Caco-2 (cell line): ENCODE results near the gene RIOX2. TPM values are rescaled to one million over a fixed set of nuclear protein-coding genes. Genes with fewer than 3 reads are reported as not detected.

Experiments
- BruUV-seq: library from RNA; stranded (reverse); fragments of 400-500 nt; replicated peaks from 2 replicates; lab custom pipeline; 2021; lab: Mats Ljungman, UMichigan
- CTCF ChIA-PET: fragments of 300-600 bp; sonication (Branson Sonifier 250); formaldehyde crosslinking; loops from one replicate; lab custom pipeline; 2022; ENCODE audit warnings: antibody characterized with exemption; lab: Charles Lee
- POLR2A ChIA-PET: fragments of 300-600 bp; sonication (Branson Sonifier 250); formaldehyde crosslinking; loops from one replicate; lab custom pipeline; 2022; ENCODE audit warnings: antibody characterized with exemption; lab: Charles Lee
- DNase-seq, 2 experiments: peaks; one replicate each; pipeline versions ENCODE4 v3.0.0 to v3.0.0-alpha.2; 2020 to 2022
- H3K27me3 ChIP-seq: replicated peaks from 2 replicates; pipeline ENCODE4 v1.6.0; 2011; ENCODE audit warnings: low read length; ENCODE audit not compliant: control insufficient read depth, insufficient read depth
- H3K36me3 ChIP-seq: 2 replicates; pipeline ENCODE4 v1.5.1; 2011; ENCODE audit warnings: low read length; ENCODE audit not compliant: control insufficient read depth, insufficient read depth
- H3K4me1 ChIP-seq: fragments of 250-450 bp; sonication (Bioruptor Pico); 2 replicates; pipeline ENCODE4 v1.5.1; 2020; ENCODE audit warnings: mild to moderate bottlenecking
- H3K4me3 ChIP-seq: 2 replicates; pipeline ENCODE4 v1.5.1; 2011; ENCODE audit warnings: low read depth, mild to moderate bottlenecking, control low read depth, low read length
- H3K9me3 ChIP-seq: fragments of 250-450 bp; sonication (Bioruptor Pico); 2 replicates; pipeline ENCODE4 v1.5.1; 2020; ENCODE audit warnings: mild to moderate bottlenecking, moderate library complexity
- H3K27ac Mint-ChIP-seq: one replicate; pipeline ENCODE4 v1.8.0; 2022; ENCODE audit warnings: mixed read lengths; ENCODE audit not compliant: unreplicated experiment
- H3K27me3 Mint-ChIP-seq: one replicate; pipeline ENCODE4 v1.8.0; 2022; ENCODE audit warnings: mixed read lengths; ENCODE audit not compliant: insufficient read depth, unreplicated experiment
- H3K36me3 Mint-ChIP-seq: one replicate; pipeline ENCODE4 v1.8.0; 2022; ENCODE audit warnings: mild to moderate bottlenecking, mixed read lengths; ENCODE audit not compliant: insufficient read depth, unreplicated experiment
- H3K4me1 Mint-ChIP-seq: one replicate; pipeline ENCODE4 v1.8.0; 2022; ENCODE audit warnings: low read depth, mixed read lengths; ENCODE audit not compliant: unreplicated experiment
- H3K4me3 Mint-ChIP-seq: one replicate; pipeline ENCODE4 v1.8.0; 2022; ENCODE audit warnings: mild to moderate bottlenecking, moderate library complexity, mixed read lengths; ENCODE audit not compliant: unreplicated experiment
- H3K9me3 Mint-ChIP-seq: one replicate; pipeline ENCODE4 v1.8.0; 2022; ENCODE audit warnings: mixed read lengths; ENCODE audit not compliant: unreplicated experiment
- intact Hi-C: fragments of 100-400 bp; cut with micrococcal nuclease; formaldehyde crosslinking; loops from one replicate; pipeline ENCODE4 v1.10.0; 2022; ENCODE audit not compliant: unreplicated experiment
- total RNA-seq: library from RNA; stranded (reverse); gene quantifications from 2 replicates; pipeline ENCODE4 v1.2.3, GENCODE V29; 2022
- TF ChIP-seq, protein P1 (sequence below), 2 experiments: fragments of 200-600 bp in 1 of 2; IDR thresholded peaks; 1 replicate in 1 of 2; 2 replicates in 1 of 2; pipeline versions ENCODE4 v1.5.1 to v1.8.0; 2011 to 2022; ENCODE audit warnings: antibody characterized with exemption in 1 of 2, control low read depth in 1 of 2, inconsistent platforms in 1 of 2, low read depth in 1 of 2, low read length in 1 of 2, mild to moderate bottlenecking in 1 of 2, moderate library complexity in 1 of 2; ENCODE audit not compliant: insufficient read depth in 1 of 2, severe bottlenecking in 1 of 2, unreplicated experiment in 1 of 2

Gene RIOX2
- total RNA-seq, 1 experiment from 2014 or later = 25.0 TPM

DNA sequence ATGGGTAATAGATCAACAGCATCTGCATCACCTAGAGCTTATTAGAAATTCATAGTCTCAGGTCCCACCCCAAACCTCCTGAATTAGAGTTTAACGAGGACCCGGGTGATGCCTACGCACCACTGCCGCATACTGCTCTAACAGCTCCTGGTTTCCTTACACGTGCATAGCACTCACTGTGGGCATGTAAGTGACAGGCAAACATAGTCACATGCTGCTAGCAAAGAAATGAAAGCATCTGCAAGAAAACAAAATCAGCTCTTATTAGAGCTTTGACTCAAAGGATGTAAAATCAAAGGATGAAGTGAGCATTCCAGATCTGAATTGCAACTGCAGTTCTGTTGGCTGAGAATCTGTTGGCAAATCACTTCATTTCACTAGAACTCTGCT, 19.1 kb upstream of the RIOX2 start:
- H3K36me3 Mint-ChIP-seq = no peaks in the 10 kb centered on the region

DNA sequence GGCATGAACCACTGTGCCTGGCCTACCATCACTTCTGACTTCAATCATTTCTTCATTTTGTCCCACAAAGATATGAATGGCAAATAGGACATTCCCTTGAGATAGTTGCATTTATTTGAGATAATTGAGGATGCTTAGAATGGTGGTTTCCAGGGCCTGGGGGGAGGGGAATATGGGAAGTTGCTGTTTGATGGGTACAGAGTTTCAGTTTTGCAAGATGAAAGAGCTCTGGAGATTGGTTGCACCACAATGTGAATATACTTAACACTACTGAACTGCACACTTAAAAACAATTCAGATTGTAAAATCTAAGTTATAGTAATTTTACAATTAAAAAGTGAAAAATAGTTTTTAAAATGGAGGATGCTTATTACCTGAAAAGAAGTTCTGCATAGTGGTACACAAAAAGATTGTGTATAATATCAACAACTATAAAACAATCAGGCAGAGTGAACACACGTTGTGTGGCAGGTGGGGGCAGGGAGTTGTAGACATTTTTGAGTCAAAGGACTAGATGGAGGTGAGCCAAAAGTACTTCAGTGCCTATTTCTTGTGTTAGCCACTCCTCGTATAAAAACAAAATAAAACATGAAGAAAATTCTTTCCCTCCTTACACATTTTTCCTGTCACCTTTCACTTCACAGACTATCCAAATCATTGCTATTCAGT, 18.5 kb upstream of the RIOX2 start:
- POLR2A ChIA-PET = no interaction called here
- Mint-ChIP-seq H3K4me3 (no peak overlapping the region), H3K27ac (no peak overlapping the region), H3K9me3 (peaks cover 9% of the 10 kb centered on the region), H3K4me1 (no peaks in the 10 kb centered on the region), H3K27me3 (no peaks in the 10 kb centered on the region), H3K36me3 (no peaks in the 10 kb centered on the region)
- CTCF ChIA-PET = no interaction called here
- 0 out of 2 replicates have a peak, but pooled peaks cover 9% of the 10 kb centered on the region for H3K4me1 ChIP-seq
- H3K4me3 ChIP-seq = no peak overlapping the region
- DNase-seq = no peak
- intact Hi-C loops = no loop called here
- no TSS peak for BruUV-seq
- TF ChIP-seq, protein P1, sequence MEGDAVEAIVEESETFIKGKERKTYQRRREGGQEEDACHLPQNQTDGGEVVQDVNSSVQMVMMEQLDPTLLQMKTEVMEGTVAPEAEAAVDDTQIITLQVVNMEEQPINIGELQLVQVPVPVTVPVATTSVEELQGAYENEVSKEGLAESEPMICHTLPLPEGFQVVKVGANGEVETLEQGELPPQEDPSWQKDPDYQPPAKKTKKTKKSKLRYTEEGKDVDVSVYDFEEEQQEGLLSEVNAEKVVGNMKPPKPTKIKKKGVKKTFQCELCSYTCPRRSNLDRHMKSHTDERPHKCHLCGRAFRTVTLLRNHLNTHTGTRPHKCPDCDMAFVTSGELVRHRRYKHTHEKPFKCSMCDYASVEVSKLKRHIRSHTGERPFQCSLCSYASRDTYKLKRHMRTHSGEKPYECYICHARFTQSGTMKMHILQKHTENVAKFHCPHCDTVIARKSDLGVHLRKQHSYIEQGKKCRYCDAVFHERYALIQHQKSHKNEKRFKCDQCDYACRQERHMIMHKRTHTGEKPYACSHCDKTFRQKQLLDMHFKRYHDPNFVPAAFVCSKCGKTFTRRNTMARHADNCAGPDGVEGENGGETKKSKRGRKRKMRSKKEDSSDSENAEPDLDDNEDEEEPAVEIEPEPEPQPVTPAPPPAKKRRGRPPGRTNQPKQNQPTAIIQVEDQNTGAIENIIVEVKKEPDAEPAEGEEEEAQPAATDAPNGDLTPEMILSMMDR (IDR thresholded peaks at IDR 0.05; ENCODE audit: insufficient read depth in 1 of 2, low read depth in 1 of 2, low read length in 1 of 2, severe bottlenecking in 1 of 2, unreplicated experiment in 1 of 2) = no peak
- H3K36me3 ChIP-seq = no peaks in the 10 kb centered on the region
- no peaks in the 10 kb centered on the region for H3K9me3 ChIP-seq
- H3K27me3 ChIP-seq = no peaks in the 10 kb centered on the region

More for the DNA sequence above, 19.1 kb upstream of the RIOX2 start:
- H3K4me1 Mint-ChIP-seq = no peaks in the 10 kb centered on the region
- intact Hi-C loops = no loop called here
- ChIA-PET CTCF (no interaction called here), POLR2A (no interaction called here)
- peaks cover 9% of the 10 kb centered on the region for H3K9me3 Mint-ChIP-seq
- Histone ChIP-seq H3K27me3 (no peaks in the 10 kb centered on the region), H3K4me1 (0 out of 2 replicates have a peak, but pooled peaks cover 9% of the 10 kb centered on the region), H3K4me3 (no peak overlapping the region), H3K9me3 (no peaks in the 10 kb centered on the region), H3K36me3 (no peaks in the 10 kb centered on the region)
- no peak overlapping the region for H3K4me3 Mint-ChIP-seq
- BruUV-seq = no TSS peak
- DNase-seq = no peak
- TF ChIP-seq, protein P1 (IDR thresholded peaks at IDR 0.05; ENCODE audit: insufficient read depth in 1 of 2, low read depth in 1 of 2, low read length in 1 of 2, severe bottlenecking in 1 of 2, unreplicated experiment in 1 of 2) = no peak
- H3K27me3 Mint-ChIP-seq = no peaks in the 10 kb centered on the region
- H3K27ac Mint-ChIP-seq = no peak overlapping the region

DNA sequence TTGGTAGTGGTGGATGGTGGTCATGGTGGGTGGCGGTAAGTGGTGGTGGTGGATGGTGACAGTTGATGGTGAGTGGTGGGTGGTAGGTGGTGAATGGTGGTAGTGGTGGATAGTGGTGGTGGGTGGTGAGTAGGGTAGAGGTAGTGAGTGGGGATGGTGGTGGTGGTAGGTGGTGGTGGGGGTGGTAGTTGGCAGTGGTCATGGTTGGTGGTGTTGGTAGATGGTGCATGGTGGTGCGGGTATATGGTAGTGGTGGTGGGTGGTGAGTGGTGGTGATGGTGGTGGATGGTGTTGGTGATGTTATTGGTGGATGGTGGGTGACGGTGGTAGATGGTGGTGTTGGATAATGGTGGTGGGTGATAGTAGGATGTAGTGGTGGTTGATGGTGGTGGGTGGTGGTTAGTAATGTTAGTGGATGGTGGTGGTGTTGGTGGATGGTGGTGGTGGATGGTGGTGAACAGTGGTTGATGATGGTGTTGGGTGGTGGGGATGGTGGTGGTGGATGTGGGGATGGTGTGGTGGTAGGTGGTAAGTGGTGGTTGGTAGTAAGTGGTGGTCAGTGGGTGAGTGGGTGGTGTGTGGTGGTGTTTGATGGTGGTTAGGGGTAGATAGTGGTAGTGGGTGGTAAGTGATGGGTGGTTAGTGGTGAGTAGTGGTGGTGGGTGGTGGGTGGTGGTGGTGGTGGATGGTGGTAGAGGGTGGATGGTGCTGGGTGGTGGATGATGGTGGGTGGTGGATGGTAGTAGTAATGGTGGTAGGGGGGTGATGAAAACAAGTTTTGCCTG, 16.7 kb upstream of the RIOX2 start:
- no peak overlapping the region for H3K4me3 ChIP-seq
- no peaks in the 10 kb centered on the region for H3K36me3 Mint-ChIP-seq
- H3K4me1 ChIP-seq = no peaks in the 10 kb centered on the region
- no peaks in the 10 kb centered on the region for H3K27me3 ChIP-seq
- BruUV-seq = no TSS peak
- TF ChIP-seq, protein P1 (IDR thresholded peaks at IDR 0.05; ENCODE audit: insufficient read depth in 1 of 2, low read depth in 1 of 2, low read length in 1 of 2, severe bottlenecking in 1 of 2, unreplicated experiment in 1 of 2) = no peak
- no peaks in the 10 kb centered on the region for H3K36me3 ChIP-seq
- ChIA-PET CTCF (no interaction called here), POLR2A (no interaction called here)
- no peak overlapping the region for H3K4me3 Mint-ChIP-seq
- H3K9me3 Mint-ChIP-seq = peaks cover 9% of the 10 kb centered on the region
- H3K9me3 ChIP-seq = no peaks in the 10 kb centered on the region
- no peak for DNase-seq
- H3K4me1 Mint-ChIP-seq = no peaks in the 10 kb centered on the region
- H3K27me3 Mint-ChIP-seq = no peaks in the 10 kb centered on the region
- intact Hi-C loops = no loop called here
- no peak overlapping the region for H3K27ac Mint-ChIP-seq
